C4-2B (cell line): ENCODE data around the gene POLE4.

Source experiments
- H3K27ac ChIP-seq: fragments of 450-650 bp; 2 replicates; pipeline ENCODE4 v1.5.1; 2017
- ZFX ChIP-seq: fragments of 450-650 bp; IDR thresholded peaks from 2 replicates; pipeline ENCODE4 v1.6.1; 2017
- TF ChIP-seq, protein P1 (sequence below): fragments of 450-650 bp; conservative IDR thresholded peaks from 2 replicates; pipeline ENCODE4 v1.5.1; 2017; ENCODE audit warnings: mild to moderate bottlenecking

POLE4 gene

GRCh38 chr2:74917702-74918619 is 40.5 kb upstream of the POLE4 start:
- TF ChIP-seq, protein P1, sequence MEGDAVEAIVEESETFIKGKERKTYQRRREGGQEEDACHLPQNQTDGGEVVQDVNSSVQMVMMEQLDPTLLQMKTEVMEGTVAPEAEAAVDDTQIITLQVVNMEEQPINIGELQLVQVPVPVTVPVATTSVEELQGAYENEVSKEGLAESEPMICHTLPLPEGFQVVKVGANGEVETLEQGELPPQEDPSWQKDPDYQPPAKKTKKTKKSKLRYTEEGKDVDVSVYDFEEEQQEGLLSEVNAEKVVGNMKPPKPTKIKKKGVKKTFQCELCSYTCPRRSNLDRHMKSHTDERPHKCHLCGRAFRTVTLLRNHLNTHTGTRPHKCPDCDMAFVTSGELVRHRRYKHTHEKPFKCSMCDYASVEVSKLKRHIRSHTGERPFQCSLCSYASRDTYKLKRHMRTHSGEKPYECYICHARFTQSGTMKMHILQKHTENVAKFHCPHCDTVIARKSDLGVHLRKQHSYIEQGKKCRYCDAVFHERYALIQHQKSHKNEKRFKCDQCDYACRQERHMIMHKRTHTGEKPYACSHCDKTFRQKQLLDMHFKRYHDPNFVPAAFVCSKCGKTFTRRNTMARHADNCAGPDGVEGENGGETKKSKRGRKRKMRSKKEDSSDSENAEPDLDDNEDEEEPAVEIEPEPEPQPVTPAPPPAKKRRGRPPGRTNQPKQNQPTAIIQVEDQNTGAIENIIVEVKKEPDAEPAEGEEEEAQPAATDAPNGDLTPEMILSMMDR = no peak; the same call in 1 of the 2 replicates
- no peak for TF ChIP-seq ZFX
- H3K27ac ChIP-seq = no peak overlapping the region

GRCh38 chr2:74919827-74920226 is 38.6 kb upstream of the POLE4 start:
- H3K27ac ChIP-seq = no peak overlapping the region; the same call in 1 of the 2 replicates
- TF ChIP-seq ZFX = no peak
- TF ChIP-seq, protein P1 = peak; percentile 88

- no peak overlapping the region for H3K27ac ChIP-seq
- no peak for TF ChIP-seq ZFX
- TF ChIP-seq, protein P1 = no peak
These were observed 37.2 kb upstream of the POLE4 start for GRCh38 chr2:74921236-74921736.

- no peak overlapping the region for H3K27ac ChIP-seq
- TF ChIP-seq, protein P1 = no peak
- TF ChIP-seq ZFX = no peak
These were observed 35.7 kb upstream of the POLE4 start for GRCh38 chr2:74922592-74923227.

GRCh38 chr2:74924463-74925265 is 33.8 kb upstream of the POLE4 start:
- TF ChIP-seq, protein P1 = no peak
- TF ChIP-seq ZFX = no peak
- no peak overlapping the region for H3K27ac ChIP-seq

GRCh38 chr2:74925361-74925786 is 33.1 kb upstream of the POLE4 start:
- TF ChIP-seq, protein P1 = no peak
- TF ChIP-seq ZFX = no peak
- H3K27ac ChIP-seq = no peak overlapping the region
